GM10266 (cell line): ENCODE data around the gene TBCB.

Experiments
- DNase-seq: peaks from one replicate; pipeline ENCODE4 v3.0.0; 2012; ENCODE audit errors: extremely low spot score
- CTCF ChIP-seq: IDR thresholded peaks from 2 replicates; pipeline ENCODE4 v1.5.1; 2012; ENCODE audit warnings: mild to moderate bottlenecking, low read depth; ENCODE audit not compliant: control insufficient read depth, insufficient read depth; ENCODE audit errors: missing control alignments

TBCB gene

GRCh38 chr19:36081894-36082293 is 33.4 kb upstream of the TBCB start:
- DNase-seq = no peak
- no peak for TF ChIP-seq CTCF

- no peak for TF ChIP-seq CTCF
- no peak for DNase-seq
These were observed 32.4 kb upstream of the TBCB start for GRCh38 chr19:36082916-36083315.

GRCh38 chr19:36084231-36085009 is 30.8 kb upstream of the TBCB start:
- no peak for TF ChIP-seq CTCF
- DNase-seq = no peak

DNA sequence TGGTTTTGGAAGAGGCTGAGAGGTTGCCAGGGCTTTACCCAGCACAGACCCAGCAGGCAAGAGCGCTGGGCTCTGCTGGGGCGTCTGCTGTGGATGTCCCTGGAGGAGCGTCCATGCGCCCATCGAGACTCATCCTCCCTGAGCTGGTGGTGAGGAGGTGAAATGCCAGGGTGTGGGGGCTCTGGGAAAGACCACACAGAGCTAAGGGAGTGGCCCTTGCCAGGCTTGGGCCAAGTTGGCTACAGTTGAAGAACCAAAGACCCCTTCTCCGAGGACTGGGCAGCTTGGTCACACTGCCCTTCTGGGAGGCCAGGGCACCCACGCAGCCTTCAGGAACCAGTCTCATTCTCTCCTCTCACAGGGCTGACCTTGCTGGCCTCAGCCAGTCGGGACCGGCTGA is 28.9 kb upstream of the TBCB start:
- no peak for TF ChIP-seq CTCF
- no peak for DNase-seq

DNA sequence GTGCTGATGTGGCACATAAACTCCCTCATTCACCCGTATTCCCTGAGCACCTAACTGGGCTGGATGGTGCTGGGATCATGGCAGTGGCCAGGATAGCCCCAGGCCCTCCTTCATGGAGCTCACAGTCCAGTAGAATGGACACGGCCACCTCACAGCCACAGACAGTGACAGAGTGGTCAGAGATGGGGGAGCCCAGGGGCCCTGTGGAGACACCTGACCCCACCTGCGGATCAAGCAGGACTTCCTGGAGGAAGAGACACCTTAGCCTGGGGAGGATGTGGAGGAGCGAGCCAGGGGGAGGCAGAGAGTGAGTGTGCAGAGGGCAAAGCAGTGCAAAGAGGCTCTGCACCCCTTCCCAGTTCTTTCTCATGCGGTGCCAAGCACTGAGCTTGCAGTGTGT is 25.4 kb upstream of the TBCB start:
- no peak for DNase-seq
- TF ChIP-seq CTCF = no peak

- no peak for TF ChIP-seq CTCF
- DNase-seq = no peak
These were observed 24.2 kb upstream of the TBCB start for GRCh38 chr19:36090910-36091695.

- no peak for DNase-seq
- TF ChIP-seq CTCF = no peak
These were observed 22.7 kb upstream of the TBCB start for GRCh38 chr19:36092566-36092965.
